Right lung (tissue), 5 donors: Measurements from ENCODE around the gene BMERB1. TPM values are rescaled to one million over a fixed set of nuclear protein-coding genes. Genes with fewer than 3 reads are reported as not detected.
"Not testable (repeated sequence)": the region's sequence is repeated elsewhere in the genome, so short reads cannot be mapped to it uniquely, and the experiment has no call there.

Source experiments
- DNase-seq, 2 donors: peaks; one replicate each; pipeline ENCODE4 v3.0.0-alpha.2; 2013
- polyA plus RNA-seq, 5 donors: library from polyadenylated mRNA; unstranded; fragments of 120-200 nt; gene quantifications; one replicate each; pipeline versions ENCODE4 v1.2.1 to v1.2.3, GENCODE V29; 2013; ENCODE audit warnings: inconsistent platforms in 1 of 5, low replicate concordance in 1 of 5; ENCODE audit not compliant: insufficient read length in 5 of 5, insufficient read depth in 1 of 5

The BMERB1 gene
- polyA plus RNA-seq, 5 donors = 35.0 to 42.2 (median 40.0) TPM

DNA sequence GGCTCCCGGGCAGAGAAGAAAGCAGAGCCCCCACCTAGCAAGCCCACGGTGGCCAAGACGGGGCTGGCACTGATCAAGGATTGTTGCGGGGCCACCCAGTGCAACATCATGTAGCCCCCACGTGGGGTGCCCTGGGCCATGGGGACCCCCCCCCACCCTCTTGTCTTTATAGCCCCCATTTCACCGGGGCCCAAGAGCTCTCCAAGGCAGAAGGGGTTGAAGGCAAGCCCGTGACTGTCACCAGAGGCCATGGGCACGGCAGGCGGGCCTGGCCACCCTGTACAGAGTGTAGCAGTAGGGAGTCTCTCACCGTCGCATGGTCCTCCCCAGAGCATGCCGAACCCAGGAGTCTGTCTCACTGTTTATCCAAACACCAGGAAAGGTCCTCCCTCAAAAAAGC is 152.3 kb downstream of the BMERB1 start:
- DNase-seq = no peak

DNA sequence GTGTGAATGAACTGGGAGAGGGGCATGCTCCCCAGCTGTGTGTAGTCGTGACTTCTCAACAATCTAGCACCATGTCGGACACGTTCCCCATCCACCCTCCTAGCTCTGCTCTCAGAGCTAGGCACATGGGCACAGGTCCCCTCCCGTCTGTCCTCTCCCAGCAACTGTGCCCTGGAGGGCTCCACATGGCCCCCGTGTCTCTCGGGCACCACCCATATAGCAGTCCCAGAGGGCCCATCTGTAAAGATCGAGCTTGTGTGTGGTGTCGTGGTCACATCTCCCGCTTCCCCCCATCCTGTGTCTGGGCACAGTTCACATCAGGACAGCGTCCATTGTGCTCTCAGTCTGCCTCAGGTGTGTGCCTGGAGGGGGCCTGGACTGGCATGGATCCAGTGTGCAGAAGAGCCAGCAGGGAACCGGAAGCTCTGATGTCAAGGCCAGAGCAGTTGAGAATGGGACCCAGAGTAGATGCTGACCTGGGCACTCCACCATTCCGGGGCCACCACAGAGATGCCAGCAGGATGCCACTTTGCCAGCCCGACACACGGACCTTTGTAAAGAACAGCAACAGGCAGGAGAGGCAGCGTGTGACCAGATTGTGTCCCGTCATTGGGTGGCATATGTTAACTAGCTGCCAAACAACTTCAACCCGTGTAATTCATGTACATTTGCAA is 152.9 kb downstream of the BMERB1 start:
- DNase-seq = no peak

DNA sequence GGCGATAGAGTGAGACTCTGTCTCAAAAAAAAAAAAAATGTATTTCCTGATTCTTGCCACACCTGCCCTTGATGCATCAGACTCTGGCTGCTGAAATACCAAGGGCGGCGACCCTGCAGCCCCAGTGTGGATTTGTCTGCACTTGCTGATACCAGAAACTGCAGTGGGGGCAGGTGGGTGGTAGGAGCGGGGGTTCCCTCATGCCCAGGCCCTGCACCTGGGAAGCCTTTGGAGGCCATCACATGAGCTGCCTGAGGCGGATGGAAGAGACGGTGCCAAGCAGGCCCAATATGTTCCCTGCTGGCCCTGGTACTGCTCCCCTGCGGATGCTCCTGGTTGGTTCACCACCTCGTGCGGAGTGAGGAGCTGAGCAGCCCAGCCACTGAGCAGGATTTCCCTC is 157.9 kb downstream of the BMERB1 start:
- no peak for DNase-seq

DNA sequence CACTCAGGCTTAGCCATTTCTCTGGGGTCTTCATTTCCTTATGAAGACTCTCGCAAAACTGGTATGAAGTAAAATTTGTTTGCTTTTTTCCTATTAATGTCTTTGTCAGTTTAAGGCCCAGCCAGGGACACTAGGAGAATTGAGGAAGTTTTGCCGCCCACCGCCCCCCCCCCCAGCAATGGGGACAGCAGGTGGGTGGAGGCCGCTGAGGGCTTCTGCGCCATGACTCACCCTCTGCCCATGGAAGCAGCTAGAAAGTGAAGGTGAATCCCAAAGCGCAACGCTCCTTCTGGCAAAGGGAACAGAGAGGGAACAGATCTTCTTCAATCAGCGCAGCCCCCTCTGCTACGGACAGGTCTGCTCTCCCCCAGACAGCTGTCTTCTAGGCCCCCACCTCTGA is 158.8 kb downstream of the BMERB1 start:
- DNase-seq = no peak

DNA sequence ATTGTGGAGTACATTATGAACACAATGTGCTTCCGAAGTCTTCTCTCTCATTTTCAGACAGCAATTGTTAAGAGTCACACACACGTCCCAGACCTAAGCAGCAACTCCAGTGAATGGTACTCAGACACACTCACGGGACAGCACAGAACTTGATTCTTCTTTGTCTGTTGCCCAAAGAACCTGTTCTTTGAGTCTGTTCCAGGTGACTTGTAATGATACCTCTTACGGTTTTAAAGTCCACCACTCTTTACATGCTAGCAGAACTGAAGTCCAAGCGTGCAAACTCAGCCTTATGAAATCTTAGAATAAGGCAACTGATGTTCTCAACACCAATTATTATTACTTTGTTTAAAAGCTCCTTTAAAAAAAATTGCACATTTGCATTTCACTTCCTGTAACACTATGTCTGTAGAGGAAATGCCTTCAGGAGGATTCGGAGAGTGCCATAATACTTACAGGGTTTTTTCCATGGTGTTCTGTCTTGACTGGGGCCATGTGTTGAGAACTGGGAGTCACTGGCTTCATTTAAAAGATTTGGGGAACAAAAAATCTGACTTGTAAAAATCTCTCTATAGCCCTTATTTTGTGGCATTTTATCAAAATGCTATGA is 160.4 kb downstream of the BMERB1 start:
- no peak for DNase-seq

DNA sequence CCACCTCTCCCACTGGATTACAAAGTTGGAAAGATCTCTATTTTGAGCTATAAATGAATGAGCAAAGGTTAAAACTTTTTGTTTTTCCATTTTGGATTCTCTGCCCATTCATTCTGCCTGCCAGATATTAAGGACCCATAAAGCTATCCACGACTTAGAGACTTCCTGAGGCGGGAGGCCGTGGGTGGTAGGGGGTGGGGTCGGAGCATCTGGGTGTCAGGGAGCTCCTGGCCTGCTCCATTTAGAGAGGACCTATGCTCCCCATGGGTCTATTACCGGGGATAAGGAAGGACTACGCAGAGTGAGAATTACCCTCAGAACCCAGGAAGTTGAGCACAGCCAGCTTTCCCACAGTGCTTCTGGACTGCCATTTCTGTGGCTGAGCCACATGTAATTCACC is 162.7 kb downstream of the BMERB1 start:
- no peak for DNase-seq

DNA sequence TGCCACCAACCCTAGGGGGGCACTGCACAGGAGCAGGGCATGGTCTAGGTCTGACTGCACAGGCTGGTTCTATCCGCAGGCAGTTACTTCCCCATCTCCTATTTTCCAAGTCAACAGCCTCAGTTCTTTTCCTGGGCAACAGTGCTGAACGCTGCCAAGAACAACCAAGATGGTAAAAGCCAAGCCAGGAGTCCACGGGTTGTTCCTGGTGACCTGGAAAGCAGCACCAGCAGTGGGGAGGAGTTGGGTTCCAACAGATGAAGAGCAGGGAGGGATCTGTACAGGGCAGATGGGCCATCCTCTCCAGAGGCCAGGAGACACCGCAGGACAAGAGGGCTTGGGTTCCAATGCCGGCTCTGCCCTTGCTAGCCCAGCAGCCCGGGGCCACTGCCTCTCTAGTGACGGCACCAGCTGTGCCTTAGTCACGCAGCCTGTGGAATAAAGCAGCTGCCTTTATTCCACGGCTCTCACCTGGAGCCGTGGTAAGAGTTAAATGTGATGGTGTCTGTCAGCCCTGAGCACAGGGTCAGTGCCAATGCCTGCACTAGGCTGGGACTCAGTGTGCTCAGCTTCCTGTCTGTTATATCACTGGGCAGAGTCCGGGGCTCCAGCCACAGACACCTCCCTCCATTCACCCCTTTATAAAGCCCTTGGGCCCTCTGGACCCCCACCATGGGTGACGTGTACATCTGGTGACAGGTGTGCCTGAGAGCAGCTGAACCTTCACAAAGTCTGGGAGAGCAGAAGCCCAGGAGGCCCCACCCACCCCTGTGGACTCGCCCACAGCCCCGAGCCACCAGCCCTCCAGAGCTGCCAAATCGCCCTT is 163.6 kb downstream of the BMERB1 start:
- DNase-seq = no peak

DNA sequence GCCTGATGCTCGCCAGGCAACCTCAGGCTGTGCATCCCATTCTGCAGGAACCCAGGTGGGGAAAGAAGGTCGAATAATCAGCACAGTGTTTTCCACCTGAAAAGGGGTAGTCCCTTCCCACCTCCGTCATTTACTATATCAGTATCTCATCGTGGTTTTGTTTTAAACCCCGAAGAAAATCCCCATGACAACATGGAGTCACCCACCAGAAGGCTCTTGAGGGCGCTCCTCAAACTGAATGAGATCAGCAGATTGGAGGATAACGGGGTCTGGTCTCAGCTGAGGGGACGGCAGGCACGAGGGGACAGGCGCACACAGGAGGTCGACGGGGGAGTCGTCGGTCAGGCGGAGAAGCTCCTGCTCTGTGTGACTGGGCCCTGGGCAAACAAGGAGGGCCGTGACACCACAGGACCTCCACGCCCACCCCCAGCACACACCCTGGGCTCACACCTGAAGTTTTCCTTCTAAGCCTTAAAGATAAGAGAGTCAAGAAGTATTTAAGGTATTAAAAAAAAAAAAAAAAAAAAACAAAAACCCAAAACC is 164.3 kb downstream of the BMERB1 start:
- no peak for DNase-seq

DNA sequence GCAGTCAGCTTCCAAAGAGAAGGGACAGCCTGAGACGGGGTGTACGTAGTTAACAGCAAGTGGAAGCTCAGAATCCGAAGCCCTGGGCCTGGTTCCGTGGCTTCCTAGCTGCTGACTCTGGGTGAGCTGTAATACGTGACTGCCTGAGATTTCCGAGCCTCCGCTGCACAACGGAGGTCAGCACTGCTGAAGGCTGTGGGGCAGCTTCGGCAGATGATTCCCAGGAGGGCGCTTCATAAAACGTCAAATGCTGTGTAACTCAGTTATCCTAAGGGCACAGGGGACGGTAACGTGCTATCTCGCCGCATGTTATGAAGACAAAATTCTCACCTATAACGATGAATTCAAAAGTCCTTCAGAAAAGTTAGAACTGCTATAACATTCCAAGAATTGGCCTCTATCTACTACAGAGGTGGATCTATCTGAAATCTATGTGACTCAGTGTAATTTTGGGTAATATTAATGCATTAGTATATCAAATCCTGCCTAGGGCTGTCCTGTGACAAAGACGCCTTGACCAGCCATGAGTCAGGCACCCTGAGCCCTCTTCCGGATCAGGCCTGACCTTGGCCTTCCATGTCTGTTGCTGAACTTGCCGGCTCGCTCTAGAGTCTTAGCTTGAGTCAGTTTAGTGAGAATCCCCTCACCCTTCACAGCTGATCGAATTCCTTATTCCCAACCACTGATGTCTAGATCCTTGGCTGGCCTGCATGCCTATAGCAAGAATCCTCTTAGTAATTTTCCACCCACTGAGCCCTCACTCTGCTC is 165.1 kb downstream of the BMERB1 start:
- DNase-seq = no peak

DNA sequence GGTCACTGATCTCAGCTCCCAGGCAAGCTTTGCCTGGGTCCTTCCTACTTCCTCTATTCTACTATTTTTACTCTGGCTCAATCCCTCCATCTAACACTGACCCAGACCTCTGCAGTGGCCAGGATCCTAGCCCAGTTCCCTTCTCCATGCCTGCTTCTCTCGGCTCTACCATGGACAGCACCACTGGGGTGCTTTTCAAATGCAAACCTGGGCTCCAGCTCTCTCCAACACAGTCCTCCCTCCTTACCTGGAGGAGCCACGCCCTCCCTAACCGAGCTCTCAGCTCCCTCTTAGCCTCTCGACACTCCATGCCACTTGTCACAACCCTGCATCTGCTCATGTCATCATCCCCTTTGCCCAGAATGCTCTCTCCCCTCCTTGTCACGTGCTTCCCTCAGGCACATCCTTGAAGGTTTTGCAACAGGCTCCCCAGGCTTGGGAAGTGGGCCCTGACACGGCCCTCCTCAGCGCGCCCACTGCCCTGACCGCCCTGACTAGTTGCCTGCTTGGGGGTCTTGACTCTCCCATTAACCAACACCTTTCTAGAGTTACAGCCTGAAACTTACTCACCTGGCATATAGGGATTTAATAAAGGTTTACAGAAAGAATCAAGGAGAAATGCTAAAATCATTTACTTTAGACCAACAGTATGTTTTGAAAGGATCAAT is 167.0 kb downstream of the BMERB1 start:
- no peak for DNase-seq

DNA sequence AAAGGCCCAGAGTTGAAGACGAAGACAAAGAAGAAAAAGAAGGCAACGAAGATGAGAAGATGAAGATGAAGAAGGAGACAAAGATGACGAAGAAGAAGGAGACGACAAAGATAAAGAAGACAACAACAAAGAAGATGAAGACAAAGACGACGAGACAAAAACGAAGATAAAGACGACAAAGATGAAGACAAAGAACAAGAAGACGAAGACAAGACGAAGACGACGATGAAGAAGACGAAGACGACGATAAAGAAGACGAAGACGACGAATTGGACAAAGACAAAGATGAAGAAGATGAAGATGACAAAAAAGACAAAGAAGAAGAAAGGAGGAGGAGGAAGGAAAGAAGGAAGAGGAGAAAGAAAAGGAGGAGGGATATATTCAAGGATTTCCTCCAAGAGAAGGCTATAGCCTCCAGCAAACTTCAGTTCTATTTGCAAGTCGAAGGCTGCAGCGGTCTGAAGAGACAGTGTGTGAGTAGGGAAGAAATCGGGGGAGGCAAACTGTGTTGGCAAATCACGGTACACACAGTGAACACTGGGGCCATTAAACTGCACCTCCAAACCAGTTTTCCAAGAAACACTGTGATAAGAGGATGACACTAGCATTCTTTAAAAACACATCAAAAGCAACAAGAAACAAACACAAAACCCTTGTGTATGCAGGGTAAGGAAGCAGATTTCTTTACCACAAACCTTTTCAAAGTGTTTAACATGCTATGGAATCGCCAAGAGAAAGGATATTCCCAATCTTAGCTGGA is 168.1 kb downstream of the BMERB1 start:
- DNase-seq = no peak

DNA sequence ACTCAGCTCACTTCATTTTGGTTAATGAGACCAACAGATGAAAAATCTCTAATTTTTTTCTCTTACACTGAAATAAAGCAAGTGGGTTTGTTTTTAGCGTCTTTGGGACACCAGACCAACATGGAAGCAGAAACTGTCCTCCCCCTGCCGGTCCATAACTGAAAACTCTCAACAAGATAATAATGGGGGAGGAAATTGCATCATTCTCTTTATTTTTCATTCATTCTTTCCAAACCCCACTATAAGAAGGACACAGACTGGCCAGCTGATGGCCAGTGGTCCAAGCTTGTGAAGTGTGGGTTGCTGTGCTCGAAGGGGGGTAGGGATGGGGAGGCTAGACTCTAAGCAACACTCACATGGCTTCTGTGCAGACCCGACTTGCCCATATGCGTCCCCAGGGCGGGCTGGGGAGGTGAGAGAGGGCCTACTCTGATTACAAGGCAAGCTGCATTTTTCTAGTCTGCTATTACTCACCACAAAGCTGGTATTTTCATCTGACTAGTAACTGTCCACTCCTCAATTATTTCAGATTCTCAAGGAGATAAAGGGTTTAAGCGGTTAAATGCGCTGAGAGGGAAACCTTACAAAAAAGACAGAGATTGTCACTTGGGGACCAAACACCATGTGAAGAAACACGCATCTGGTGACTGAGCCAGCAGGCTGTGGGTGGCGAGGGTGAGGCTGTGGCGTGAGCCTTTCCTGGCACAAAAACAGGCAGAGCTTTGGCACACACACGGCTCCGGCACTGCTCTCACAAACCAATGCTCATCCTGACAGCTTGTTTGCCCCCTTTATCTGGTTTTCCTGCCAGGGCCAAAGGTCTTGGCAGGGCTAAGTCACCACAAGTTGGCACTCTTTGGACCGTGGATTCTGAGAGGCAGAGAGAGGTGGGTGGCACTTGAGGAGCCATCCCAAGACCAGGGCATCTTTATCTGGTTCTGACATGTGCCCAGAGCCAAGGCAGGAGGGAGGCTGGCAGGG is 170.4 kb downstream of the BMERB1 start:
- DNase-seq = no peak

DNA sequence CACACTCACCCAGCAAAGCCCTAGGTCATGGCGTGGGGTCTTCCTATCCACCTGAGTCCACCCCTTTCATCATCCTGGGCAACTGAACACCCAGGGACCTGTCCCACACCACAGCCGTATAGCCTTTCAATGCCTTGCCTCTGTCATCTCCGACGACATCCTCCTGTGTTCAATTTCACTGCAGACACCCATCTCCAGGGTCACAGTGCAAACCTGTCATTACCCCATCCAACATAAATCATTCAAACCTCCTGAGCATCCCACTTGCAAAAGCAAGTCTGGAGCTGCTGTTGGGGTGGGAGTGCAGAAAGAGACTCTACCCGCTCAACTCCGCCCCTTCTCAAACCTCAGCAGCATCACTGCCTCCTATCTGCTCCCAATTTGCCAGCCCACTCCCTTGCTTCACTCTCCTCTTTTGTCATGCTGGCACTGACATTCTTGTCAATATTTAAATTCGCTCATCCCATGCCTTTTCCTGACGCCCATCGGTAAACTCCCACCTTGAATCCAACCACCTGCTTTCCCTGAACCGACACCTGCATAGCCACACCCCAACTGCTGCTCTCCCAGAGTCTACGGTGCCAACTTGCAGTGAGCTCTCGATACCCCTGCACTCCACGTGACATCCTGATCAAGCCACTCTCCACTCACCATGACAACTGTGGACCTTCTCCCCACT is 171.6 kb downstream of the BMERB1 start:
- no peak for DNase-seq

DNA sequence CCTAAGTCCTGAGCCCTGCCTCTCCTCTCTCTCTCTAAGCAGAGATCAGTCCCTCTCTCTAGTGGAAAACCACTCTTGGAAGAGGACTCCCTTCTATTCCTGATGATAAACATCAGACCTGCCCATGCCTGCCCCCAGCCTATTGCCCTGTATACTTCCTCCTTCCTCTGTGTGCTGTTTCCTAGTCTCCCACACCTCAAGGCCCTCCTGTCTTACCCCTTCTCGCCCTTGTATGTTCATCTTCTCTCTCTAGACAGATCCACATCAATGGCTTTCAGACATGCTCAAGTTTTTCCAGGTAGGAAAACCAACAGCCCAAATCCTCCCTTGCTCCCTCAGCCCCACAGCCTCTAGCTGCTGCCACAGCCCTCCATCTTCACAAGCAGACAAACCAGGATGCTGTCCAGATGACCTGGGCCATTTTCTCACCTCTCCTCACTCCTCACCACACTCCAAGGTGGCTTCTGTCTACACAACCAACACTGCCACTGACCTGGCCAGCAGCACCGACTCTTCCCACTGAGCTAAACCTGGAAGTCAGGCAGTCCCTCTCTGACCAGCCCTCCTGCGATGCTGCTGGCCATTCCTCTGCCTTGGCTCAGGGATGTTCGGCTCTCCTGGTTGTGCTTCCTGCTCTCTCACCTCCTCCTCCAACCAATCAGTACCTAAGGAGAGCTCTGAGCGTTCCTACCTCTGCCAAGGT is 172.3 kb downstream of the BMERB1 start:
- DNase-seq = no peak

DNA sequence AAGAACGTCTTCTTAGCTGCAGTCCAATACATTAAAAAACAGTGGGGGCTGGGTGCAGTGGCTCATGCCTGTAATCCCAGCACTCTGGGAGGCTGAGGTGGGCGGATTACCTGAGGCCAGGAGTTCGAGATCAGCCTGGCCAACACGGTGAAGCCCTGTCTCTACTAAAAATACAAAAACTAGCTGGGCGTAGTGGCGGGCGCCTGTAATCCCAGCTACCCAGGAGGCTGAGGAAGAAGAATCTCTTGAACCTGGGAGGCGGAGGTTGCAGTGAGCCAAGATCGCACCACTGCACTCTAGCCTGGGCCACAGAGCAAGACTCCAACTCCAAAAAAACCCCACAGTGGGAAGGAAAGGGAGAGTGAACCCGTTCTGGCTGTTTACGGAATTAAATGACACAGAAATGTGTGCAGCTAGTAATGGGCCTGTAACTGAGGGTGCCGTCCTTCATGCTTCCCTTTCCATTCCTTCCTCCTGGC is 172.9 kb downstream of the BMERB1 start:
- not testable (repeated sequence) for DNase-seq

DNA sequence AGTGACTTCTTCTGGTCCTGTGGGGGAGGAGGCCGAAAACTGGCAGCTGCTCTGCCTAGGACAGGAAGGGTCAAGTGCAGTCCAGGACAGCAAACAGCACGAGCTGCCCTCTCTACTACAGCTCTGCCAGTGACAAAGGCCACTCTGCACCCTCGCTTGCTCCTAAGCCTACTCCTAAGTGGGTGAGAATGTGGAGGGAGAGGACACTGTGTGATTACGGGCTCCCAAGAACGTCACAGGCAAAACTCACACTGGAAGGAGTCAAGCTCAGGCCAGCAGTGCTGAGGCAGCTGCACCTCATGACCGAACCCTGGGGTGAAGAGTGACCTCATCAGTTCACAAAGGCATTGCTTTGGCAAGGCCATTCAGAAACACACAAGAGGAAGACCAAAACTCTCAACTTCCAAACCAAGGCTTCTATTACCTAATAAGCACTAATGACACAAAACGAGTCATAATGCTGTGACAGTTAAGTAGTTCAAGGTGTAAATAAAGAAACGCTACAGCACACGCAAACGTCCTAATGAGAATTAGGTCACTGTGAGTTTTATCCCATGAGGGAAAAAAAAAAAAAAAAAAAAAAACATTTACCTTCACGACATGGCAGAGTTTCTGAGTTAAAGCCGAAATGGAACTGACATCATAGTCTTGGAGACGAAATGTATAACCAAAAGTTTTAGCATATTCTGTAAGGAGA is 173.5 kb downstream of the BMERB1 start:
- no peak for DNase-seq
